ENCODE results near the gene MLF2.

The MLF2 gene

GRCh38 chr12:6752921-6753771 lies at the start of gene MLF2:
Gene MLF2, minus strand, starts transcription at chr12:6753141. Its CDS starts 807 bp downstream, at chr12:6752334.
- peak; percentile 74 for TF ChIP-seq CTCF (conservative IDR thresholded peaks at IDR 0.05; ENCODE audit: low read depth)
- ChIA-PET POLR2A (ENCODE audit: low non-redundant PET) (interaction anchor here (0.5 to 1.9 kb wide), 9 partner anchors 8 to 99 kb away, joined by 3 to 11 read pairs (median 3); partner anchors contain the start of genes GPR162, PTMS and USP5), CTCF (interaction anchor here (0.5 to 2.5 kb wide), 22 partner anchors 10 to 793 kb away, joined by 3 to 27 read pairs (median 4); partner anchors contain the start of genes COPS7A and PTMS)
- H3K27ac ChIP-seq, result peak within 1 kb of the TSS; percentile 91
- DNase-seq (ENCODE audit: low spot score), result peak; percentile 99

- no peak for TF ChIP-seq CTCF (conservative IDR thresholded peaks at IDR 0.05; ENCODE audit: low read depth)
- no peak overlapping the region for H3K27ac ChIP-seq
- ChIA-PET POLR2A (ENCODE audit: low non-redundant PET) (no interaction called here), CTCF (interaction anchor here (1.1 kb wide), 1 partner anchor 33 kb away, joined by 3 read pairs; the partner anchor contains the start of gene PTMS)
- DNase-seq (ENCODE audit: low spot score), result no peak
Measured at GRCh38 chr12:6799147-6799546, 46.2 kb upstream of the MLF2 start.

- no peak for TF ChIP-seq CTCF (conservative IDR thresholded peaks at IDR 0.05; ENCODE audit: low read depth)
- CTCF ChIA-PET, result no interaction called here
- POLR2A ChIA-PET (ENCODE audit: low non-redundant PET), result no interaction called here
Measured at GRCh38 chr12:6796576-6796975, 43.6 kb upstream of the MLF2 start.

GRCh38 chr12:6795088-6795487 lies 42.1 kb upstream of the MLF2 start:
- CTCF ChIA-PET, result no interaction called here

More at GRCh38 chr12:6796576-6796975, 43.6 kb upstream of the MLF2 start:
- no peak for DNase-seq (ENCODE audit: low spot score)
- H3K27ac ChIP-seq, result no peak overlapping the region

GRCh38 chr12:6792522-6793201 lies 39.7 kb upstream of the MLF2 start:
- no peak overlapping the region for H3K27ac ChIP-seq
- ChIA-PET POLR2A (ENCODE audit: low non-redundant PET) (no interaction called here), CTCF (interaction anchor here (0.5 to 1.1 kb wide), 4 partner anchors 14 to 1117 kb away, joined by 3 to 5 read pairs (median 4); no protein-coding TSS in a partner anchor)
- no peak for DNase-seq (ENCODE audit: low spot score)
- TF ChIP-seq CTCF (conservative IDR thresholded peaks at IDR 0.05; ENCODE audit: low read depth), result no peak

More at GRCh38 chr12:6795088-6795487, 42.1 kb upstream of the MLF2 start:
- H3K27ac ChIP-seq, result no peak overlapping the region
- POLR2A ChIA-PET (ENCODE audit: low non-redundant PET), result interaction anchor here (0.6 kb wide), 1 partner anchor 98 kb away, joined by 3 read pairs; no protein-coding TSS in a partner anchor
- DNase-seq (ENCODE audit: low spot score), result no peak
- no peak for TF ChIP-seq CTCF (conservative IDR thresholded peaks at IDR 0.05; ENCODE audit: low read depth)

- TF ChIP-seq CTCF (conservative IDR thresholded peaks at IDR 0.05; ENCODE audit: low read depth), result no peak
- no peak overlapping the region for H3K27ac ChIP-seq
- CTCF ChIA-PET, result interaction anchor here (0.5 to 1.1 kb wide), 4 partner anchors 34 to 1921 kb away, joined by 3 to 4 read pairs (median 3); no protein-coding TSS in a partner anchor
- DNase-seq (ENCODE audit: low spot score), result no peak
- POLR2A ChIA-PET (ENCODE audit: low non-redundant PET), result no interaction called here
Measured at GRCh38 chr12:6791931-6792520, 39.1 kb upstream of the MLF2 start.

Measured in RWPE1 (cell line).